OCI-LY7 (cell line): ENCODE measurements around the gene SLC1A4. TPM values are rescaled to one million over a fixed set of nuclear protein-coding genes. Genes with fewer than 3 reads are reported as not detected.

Experiments
- BruUV-seq: library from RNA; stranded (reverse); fragments of 400-500 nt; replicated peaks from 2 replicates; lab custom pipeline; 2021; lab: Mats Ljungman, UMichigan
- CTCF ChIA-PET: fragments of 300-600 bp; sonication (Branson Sonifier 250); formaldehyde crosslinking; loops from one replicate; lab custom pipeline; 2022; ENCODE audit warnings: antibody characterized with exemption; ENCODE audit not compliant: unreplicated experiment; lab: Charles Lee
- POLR2A ChIA-PET: fragments of 300-600 bp; sonication (Branson Sonifier 250); formaldehyde crosslinking; loops from one replicate; lab custom pipeline; 2022; ENCODE audit warnings: antibody characterized with exemption; lab: Charles Lee
- DNase-seq: peaks from one replicate; pipeline ENCODE4 v3.0.0-alpha.2; 2015; ENCODE audit warnings: low spot score
- H2AFZ ChIP-seq: fragments of 200-600 bp; sonication (generic), shearing (Covaris generic); 2 replicates; pipeline ENCODE4 v1.6.1; 2014; ENCODE audit warnings: mild to moderate bottlenecking, antibody characterized with exemption, low read length, moderate library complexity
- H3K27ac ChIP-seq: fragments of 200-600 bp; sonication (generic); 2 replicates; pipeline ENCODE4 v1.5.1; 2014; ENCODE audit warnings: mixed run types, low read depth, mild to moderate bottlenecking, moderate library complexity, low read length, inconsistent platforms; ENCODE audit not compliant: poor library complexity, severe bottlenecking
- H3K36me3 ChIP-seq: fragments of 200-600 bp; sonication (generic); 2 replicates; pipeline ENCODE4 v1.6.1; 2014; ENCODE audit warnings: mild to moderate bottlenecking, antibody characterized with exemption, low read length, moderate library complexity, mixed read lengths; ENCODE audit not compliant: insufficient read depth
- H3K4me1 ChIP-seq: fragments of 200-600 bp; sonication (generic); 2 replicates; pipeline ENCODE4 v1.5.1; 2014; ENCODE audit warnings: mild to moderate bottlenecking, low read length; ENCODE audit not compliant: insufficient read depth, poor library complexity, severe bottlenecking
- H3K4me2 ChIP-seq: fragments of 200-600 bp; sonication (generic); 2 replicates; pipeline ENCODE4 v1.6.1; 2014; ENCODE audit warnings: mild to moderate bottlenecking, low read length
- H3K4me3 ChIP-seq: fragments of 200-600 bp; sonication (generic); 2 replicates; pipeline ENCODE4 v1.5.1; 2014; ENCODE audit warnings: mild to moderate bottlenecking, low read depth, low read length; ENCODE audit not compliant: poor library complexity, severe bottlenecking
- H3K79me2 ChIP-seq: fragments of 200-600 bp; sonication (generic); 2 replicates; pipeline ENCODE4 v1.6.1; 2016; ENCODE audit warnings: low read depth, mild to moderate bottlenecking, low read length, moderate library complexity, mixed read lengths; ENCODE audit not compliant: insufficient read depth
- H3K9me2 ChIP-seq: fragments of 200-600 bp; sonication (generic); 2 replicates; pipeline ENCODE4 v1.6.1; 2016; ENCODE audit warnings: mild to moderate bottlenecking, low read length, mixed read lengths; ENCODE audit not compliant: insufficient read depth
- H3K9me3 ChIP-seq: fragments of 200-600 bp; sonication (generic); 2 replicates; pipeline ENCODE4 v1.6.1; 2014; ENCODE audit warnings: mild to moderate bottlenecking, mixed run types, low read length, mixed read lengths
- H4K20me1 ChIP-seq: fragments of 200-600 bp; sonication (generic); 2 replicates; pipeline ENCODE4 v1.6.1; 2014; ENCODE audit warnings: mild to moderate bottlenecking, antibody characterized with exemption, low read length, moderate library complexity, mixed read lengths; ENCODE audit not compliant: insufficient read depth
- CTCF ChIP-seq: fragments of 200-600 bp; sonication (generic); conservative IDR thresholded peaks from 2 replicates; pipeline ENCODE4 v1.5.1; 2014; ENCODE audit warnings: mild to moderate bottlenecking, antibody characterized with exemption, low read length, moderate library complexity, mixed read lengths
- EZH2phosphoT487 ChIP-seq: fragments of 200-600 bp; sonication (generic); IDR thresholded peaks from 2 replicates; pipeline ENCODE4 v1.6.1; 2018; ENCODE audit warnings: low read depth, borderline replicate concordance, mild to moderate bottlenecking, mixed run types, antibody characterized with exemption, low read length, moderate library complexity, mixed read lengths
- intact Hi-C: fragments of 100-400 bp; cut with micrococcal nuclease; formaldehyde crosslinking; loops from one replicate; pipeline ENCODE4 v1.10.0; 2022; ENCODE audit not compliant: unreplicated experiment
- total RNA-seq, 2 experiments: library from RNA; depleted of rRNA in 1 of 2; stranded (reverse); fragments of >200 nt in 1 of 2; shearing (Covaris generic) in 1 of 2; gene quantifications; 2 replicates each; pipeline ENCODE4 v1.2.3, GENCODE V29; 2014 to 2022

The SLC1A4 gene
- total RNA-seq, 2 experiments from 2014 or later = 17.2 to 31.1 TPM

GRCh38 chr2:64947885-64948284, 41.3 kb upstream of the SLC1A4 start:
- ChIA-PET CTCF (interaction anchor here (0.5 kb wide), 1 partner anchor 31 kb away, joined by 6 read pairs; no protein-coding TSS in a partner anchor), POLR2A (interaction anchor here (1.0 to 3.6 kb wide), 8 partner anchors 9 to 42 kb away, joined by 4 to 29 read pairs (median 8); no protein-coding TSS in a partner anchor)
- no peaks in the 10 kb centered on the region for H4K20me1 ChIP-seq
- no peaks in the 10 kb centered on the region for H3K79me2 ChIP-seq
- no peak for DNase-seq
- no peak overlapping the region for H3K27ac ChIP-seq
- no TSS peak for BruUV-seq
- H3K4me1 ChIP-seq = peaks cover 47% of the 10 kb centered on the region
- no peak overlapping the region for H3K4me3 ChIP-seq
- intact Hi-C loops = loop anchor here (2.0 kb wide), 1 partner anchor 41 kb away; the partner anchor contains the start of gene SLC1A4
- H3K9me3 ChIP-seq = no peaks in the 10 kb centered on the region
- no peak overlapping the region for H3K4me2 ChIP-seq
- H3K9me2 ChIP-seq = no peaks in the 10 kb centered on the region
- no peaks in the 10 kb centered on the region for H3K36me3 ChIP-seq
- TF ChIP-seq CTCF (no peak), EZH2phosphoT487 (no peak)
- no peak overlapping the region for H2AFZ ChIP-seq

GRCh38 chr2:64950226-64951160, 38.7 kb upstream of the SLC1A4 start:
- BruUV-seq = no TSS peak
- Histone ChIP-seq H4K20me1 (no peaks in the 10 kb centered on the region), H3K9me2 (no peaks in the 10 kb centered on the region), H3K4me2 (no peak overlapping the region), H3K79me2 (no peaks in the 10 kb centered on the region), H3K9me3 (peaks cover 2% of the 10 kb centered on the region; the same call in 1 of the 2 replicates), H3K36me3 (no peaks in the 10 kb centered on the region; the same call in 1 of the 2 replicates), H3K4me1 (peaks cover 30% of the 10 kb centered on the region), H3K4me3 (no peak overlapping the region), H3K27ac (no peak overlapping the region), H2AFZ (no peak overlapping the region)
- no peak for DNase-seq
- ChIA-PET CTCF (no interaction called here), POLR2A (no interaction called here)
- TF ChIP-seq EZH2phosphoT487 (no peak), CTCF (no peak)
- intact Hi-C loops = no loop called here
